Neural cell (in vitro differentiated cells): Measurements from ENCODE around the gene UIMC1. TPM values are rescaled to one million over a fixed set of nuclear protein-coding genes. Genes with fewer than 3 reads are reported as not detected.

ENCODE experiments used
- H2AFZ ChIP-seq: fragments of 200-600, 300-800 bp; sonication (generic), shearing (Covaris generic); 2 replicates; pipeline ENCODE4 v1.6.0; 2014; ENCODE audit warnings: low read depth, mild to moderate bottlenecking, antibody characterized with exemption, low read length, moderate library complexity
- H3F3A ChIP-seq: fragments of 200-600 bp; shearing (Covaris generic); 2 replicates; pipeline ENCODE4 v1.6.1; 2016; ENCODE audit warnings: mild to moderate bottlenecking, moderate library complexity, mixed read lengths, antibody characterized with exemption, low read length; ENCODE audit not compliant: insufficient read depth, poor library complexity, severe bottlenecking
- H3K27ac ChIP-seq: fragments of 200-600, 300-800 bp; sonication (generic), shearing (Covaris generic); 2 replicates; pipeline ENCODE4 v1.5.1; 2014; ENCODE audit warnings: mild to moderate bottlenecking, low read length, moderate library complexity
- H3K27me3 ChIP-seq: fragments of 300-800, 200-600 bp; sonication (generic), shearing (Covaris generic); 2 replicates; pipeline ENCODE4 v1.6.0; 2014; ENCODE audit warnings: mild to moderate bottlenecking, low read depth, low read length, moderate library complexity; ENCODE audit not compliant: insufficient read depth
- H3K36me3 ChIP-seq: fragments of 300-800, 200-600 bp; sonication (generic), shearing (Covaris generic); 2 replicates; pipeline ENCODE4 v1.5.1; 2014; ENCODE audit warnings: mild to moderate bottlenecking, antibody characterized with exemption, low read length, moderate library complexity; ENCODE audit not compliant: insufficient read depth
- H3K4me2 ChIP-seq: fragments of 300-800, 200-600 bp; sonication (generic), shearing (Covaris generic); 2 replicates; pipeline ENCODE4 v1.6.0; 2014; ENCODE audit warnings: mild to moderate bottlenecking, low read length
- H3K4me3 ChIP-seq: fragments of 300-800, 200-600 bp; sonication (generic), shearing (Covaris generic); 2 replicates; pipeline ENCODE4 v1.5.1; 2014; ENCODE audit warnings: mild to moderate bottlenecking, low read length, moderate library complexity
- H3K79me2 ChIP-seq: fragments of 200-600 bp; shearing (Covaris generic); replicated peaks from 2 replicates; pipeline ENCODE4 v1.6.0; 2014; ENCODE audit warnings: mild to moderate bottlenecking, low read length, moderate library complexity; ENCODE audit not compliant: insufficient read depth
- H3K9ac ChIP-seq: fragments of 300-800, 200-600 bp; sonication (generic), shearing (Covaris generic); 2 replicates; pipeline ENCODE4 v1.6.1; 2016; ENCODE audit warnings: mild to moderate bottlenecking, low read length, mixed read lengths
- H3K9me2 ChIP-seq: fragments of 200-600 bp; shearing (Covaris generic); 2 replicates; pipeline ENCODE4 v1.6.1; 2016; ENCODE audit warnings: mild to moderate bottlenecking, low read length, mixed read lengths; ENCODE audit not compliant: insufficient read depth
- H3K9me3 ChIP-seq: fragments of 200-600, 300-800 bp; sonication (generic), shearing (Covaris generic); 2 replicates; pipeline ENCODE4 v1.6.1; 2016; ENCODE audit warnings: mild to moderate bottlenecking, mixed run types, low read length, moderate library complexity, mixed read lengths
- H4K20me1 ChIP-seq: fragments of 200-600 bp; shearing (Covaris generic); 2 replicates; pipeline ENCODE4 v1.6.1; 2016; ENCODE audit warnings: mild to moderate bottlenecking, mixed run types; ENCODE audit not compliant: insufficient read depth
- EP300 ChIP-seq: fragments of 450-650 bp; conservative IDR thresholded peaks from 2 replicates; pipeline ENCODE4 v1.6.1; 2014; ENCODE audit warnings: antibody characterized with exemption, mild to moderate bottlenecking, moderate library complexity; ENCODE audit not compliant: poor library complexity, severe bottlenecking
- EZH2 ChIP-seq: fragments of 200-600, 300-800 bp; shearing (Covaris generic), sonication (generic); IDR thresholded peaks from 2 replicates; pipeline ENCODE4 v1.6.1; 2014; ENCODE audit warnings: antibody characterized with exemption, low read length, borderline replicate concordance, mild to moderate bottlenecking; ENCODE audit not compliant: insufficient read depth, poor library complexity, severe bottlenecking
- MXI1 ChIP-seq: fragments of 450-650 bp; conservative IDR thresholded peaks from 2 replicates; pipeline ENCODE4 v1.6.1; 2014; ENCODE audit warnings: antibody characterized with exemption, mild to moderate bottlenecking; ENCODE audit not compliant: poor library complexity, severe bottlenecking
- POLR2AphosphoS5 ChIP-seq: IDR thresholded peaks from 2 replicates; pipeline ENCODE4 v1.6.1; 2012
- RAD21 ChIP-seq: fragments of 450-650 bp; conservative IDR thresholded peaks from 2 replicates; pipeline ENCODE4 v1.6.1; 2014; ENCODE audit warnings: antibody characterized with exemption, mild to moderate bottlenecking, moderate library complexity
- SMC3 ChIP-seq: fragments of 450-650 bp; conservative IDR thresholded peaks from 2 replicates; pipeline ENCODE4 v1.6.1; 2014; ENCODE audit warnings: antibody characterized with exemption, mild to moderate bottlenecking, moderate library complexity; ENCODE audit not compliant: poor library complexity
- TAF1 ChIP-seq: IDR thresholded peaks from 2 replicates; pipeline ENCODE4 v1.6.1; 2012; ENCODE audit warnings: low read depth
- polyA plus RNA-seq: library from polyadenylated mRNA; depleted of rRNA; stranded (reverse); fragments of >200 nt; gene quantifications from 2 replicates; pipeline ENCODE4 v1.2.3, GENCODE V29; 2014
- TF ChIP-seq, protein P1 (sequence below): IDR thresholded peaks from 2 replicates; pipeline ENCODE4 v1.6.1; 2012; ENCODE audit warnings: borderline replicate concordance
- TF ChIP-seq, protein P2 (sequence below): fragments of 450-650 bp; IDR thresholded peaks from 2 replicates; pipeline ENCODE4 v1.5.1; 2014; ENCODE audit warnings: antibody characterized with exemption, mild to moderate bottlenecking, moderate library complexity; ENCODE audit not compliant: poor library complexity, severe bottlenecking

Gene UIMC1
- polyA plus RNA-seq, 1 donor from 2014 or later = 74.0 TPM

DNA sequence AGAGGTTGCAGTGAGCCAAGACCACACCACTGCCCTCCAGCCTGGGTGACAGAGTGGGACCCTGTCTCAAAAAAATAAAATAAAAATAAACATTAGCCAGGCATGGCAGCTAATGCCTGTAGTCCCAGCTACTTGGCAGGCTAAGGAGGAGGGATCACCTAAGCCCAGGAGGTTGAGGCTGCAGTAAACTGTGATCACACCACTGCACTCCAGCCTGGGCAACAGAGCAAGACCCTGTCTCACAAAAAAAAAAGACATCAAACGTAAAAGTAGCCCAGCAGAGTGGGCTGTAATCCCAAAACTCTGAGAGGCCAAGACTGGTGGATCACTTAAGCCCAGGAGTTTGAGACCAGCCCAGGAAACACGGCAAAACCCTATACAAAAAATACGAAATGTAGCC is 19.0 kb downstream of the UIMC1 start:
- Histone ChIP-seq H3K9me3 (no peaks in the 10 kb centered on the region), H4K20me1 (no peaks in the 10 kb centered on the region), H3K27ac (no peak overlapping the region), H3F3A (no peaks in the 10 kb centered on the region), H3K9ac (no peak overlapping the region), H3K27me3 (no peaks in the 10 kb centered on the region), H3K79me2 (peaks cover 54% of the 10 kb centered on the region), H3K9me2 (no peaks in the 10 kb centered on the region), H3K4me3 (no peak overlapping the region), H2AFZ (no peak overlapping the region), H3K4me2 (no peak overlapping the region), H3K36me3 (no peaks in the 10 kb centered on the region)
- TF ChIP-seq RAD21 (no peak), SMC3 (no peak), EZH2 (no peak), POLR2AphosphoS5 (no peak), TAF1 (no peak), MXI1 (no peak)
- TF ChIP-seq, protein P1, sequence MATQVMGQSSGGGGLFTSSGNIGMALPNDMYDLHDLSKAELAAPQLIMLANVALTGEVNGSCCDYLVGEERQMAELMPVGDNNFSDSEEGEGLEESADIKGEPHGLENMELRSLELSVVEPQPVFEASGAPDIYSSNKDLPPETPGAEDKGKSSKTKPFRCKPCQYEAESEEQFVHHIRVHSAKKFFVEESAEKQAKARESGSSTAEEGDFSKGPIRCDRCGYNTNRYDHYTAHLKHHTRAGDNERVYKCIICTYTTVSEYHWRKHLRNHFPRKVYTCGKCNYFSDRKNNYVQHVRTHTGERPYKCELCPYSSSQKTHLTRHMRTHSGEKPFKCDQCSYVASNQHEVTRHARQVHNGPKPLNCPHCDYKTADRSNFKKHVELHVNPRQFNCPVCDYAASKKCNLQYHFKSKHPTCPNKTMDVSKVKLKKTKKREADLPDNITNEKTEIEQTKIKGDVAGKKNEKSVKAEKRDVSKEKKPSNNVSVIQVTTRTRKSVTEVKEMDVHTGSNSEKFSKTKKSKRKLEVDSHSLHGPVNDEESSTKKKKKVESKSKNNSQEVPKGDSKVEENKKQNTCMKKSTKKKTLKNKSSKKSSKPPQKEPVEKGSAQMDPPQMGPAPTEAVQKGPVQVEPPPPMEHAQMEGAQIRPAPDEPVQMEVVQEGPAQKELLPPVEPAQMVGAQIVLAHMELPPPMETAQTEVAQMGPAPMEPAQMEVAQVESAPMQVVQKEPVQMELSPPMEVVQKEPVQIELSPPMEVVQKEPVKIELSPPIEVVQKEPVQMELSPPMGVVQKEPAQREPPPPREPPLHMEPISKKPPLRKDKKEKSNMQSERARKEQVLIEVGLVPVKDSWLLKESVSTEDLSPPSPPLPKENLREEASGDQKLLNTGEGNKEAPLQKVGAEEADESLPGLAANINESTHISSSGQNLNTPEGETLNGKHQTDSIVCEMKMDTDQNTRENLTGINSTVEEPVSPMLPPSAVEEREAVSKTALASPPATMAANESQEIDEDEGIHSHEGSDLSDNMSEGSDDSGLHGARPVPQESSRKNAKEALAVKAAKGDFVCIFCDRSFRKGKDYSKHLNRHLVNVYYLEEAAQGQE = no peak
- TF ChIP-seq, protein P2, sequence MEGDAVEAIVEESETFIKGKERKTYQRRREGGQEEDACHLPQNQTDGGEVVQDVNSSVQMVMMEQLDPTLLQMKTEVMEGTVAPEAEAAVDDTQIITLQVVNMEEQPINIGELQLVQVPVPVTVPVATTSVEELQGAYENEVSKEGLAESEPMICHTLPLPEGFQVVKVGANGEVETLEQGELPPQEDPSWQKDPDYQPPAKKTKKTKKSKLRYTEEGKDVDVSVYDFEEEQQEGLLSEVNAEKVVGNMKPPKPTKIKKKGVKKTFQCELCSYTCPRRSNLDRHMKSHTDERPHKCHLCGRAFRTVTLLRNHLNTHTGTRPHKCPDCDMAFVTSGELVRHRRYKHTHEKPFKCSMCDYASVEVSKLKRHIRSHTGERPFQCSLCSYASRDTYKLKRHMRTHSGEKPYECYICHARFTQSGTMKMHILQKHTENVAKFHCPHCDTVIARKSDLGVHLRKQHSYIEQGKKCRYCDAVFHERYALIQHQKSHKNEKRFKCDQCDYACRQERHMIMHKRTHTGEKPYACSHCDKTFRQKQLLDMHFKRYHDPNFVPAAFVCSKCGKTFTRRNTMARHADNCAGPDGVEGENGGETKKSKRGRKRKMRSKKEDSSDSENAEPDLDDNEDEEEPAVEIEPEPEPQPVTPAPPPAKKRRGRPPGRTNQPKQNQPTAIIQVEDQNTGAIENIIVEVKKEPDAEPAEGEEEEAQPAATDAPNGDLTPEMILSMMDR = no peak

- Histone ChIP-seq H3K79me2 (peaks cover 44% of the 10 kb centered on the region), H3K9me2 (no peaks in the 10 kb centered on the region), H3K9me3 (no peaks in the 10 kb centered on the region), H2AFZ (no peak overlapping the region), H3K9ac (no peak overlapping the region), H3K4me3 (no peak overlapping the region), H3K27ac (no peak overlapping the region), H3K27me3 (no peaks in the 10 kb centered on the region), H3K36me3 (no peaks in the 10 kb centered on the region), H4K20me1 (no peaks in the 10 kb centered on the region), H3F3A (no peaks in the 10 kb centered on the region), H3K4me2 (no peak overlapping the region)
- no peak for TF ChIP-seq EP300
- TF ChIP-seq, protein P1 = no peak
- TF ChIP-seq, protein P2 = no peak
- no peak for TF ChIP-seq RAD21
Observed at GRCh38 chr5:176986280-176986679, 20.3 kb downstream of the UIMC1 start.
